Neuronal stem cell (in vitro differentiated cells): Measurements from ENCODE around the gene CFAP58.

Experiments used
- DNase-seq: peaks from one replicate; pipeline ENCODE4 v3.0.0-alpha.2; 2013; ENCODE audit warnings: low spot score
- H2AFZ ChIP-seq: one replicate; pipeline ENCODE4 v1.6.1; 2013; ENCODE audit warnings: mild to moderate bottlenecking, low read length, inconsistent platforms
- H2AK5ac ChIP-seq: 2 replicates; pipeline ENCODE4 v1.6.1; 2013; ENCODE audit warnings: low read depth, mild to moderate bottlenecking, inconsistent platforms, low read length, moderate library complexity, mixed read lengths
- H2BK120ac ChIP-seq: 2 replicates; pipeline ENCODE4 v1.6.1; 2013; ENCODE audit warnings: low read depth, mild to moderate bottlenecking, inconsistent platforms, low read length, moderate library complexity, mixed read lengths
- H2BK12ac ChIP-seq: one replicate; pipeline ENCODE4 v1.6.1; 2013; ENCODE audit warnings: low read length, inconsistent platforms
- H2BK15ac ChIP-seq: 2 replicates; pipeline ENCODE4 v1.6.1; 2013; ENCODE audit warnings: mild to moderate bottlenecking, low read length, inconsistent platforms, mixed read lengths
- H2BK5ac ChIP-seq: one replicate; pipeline ENCODE4 v1.6.1; 2013; ENCODE audit warnings: inconsistent platforms, mild to moderate bottlenecking, low read length, moderate library complexity
- H3K14ac ChIP-seq: one replicate; pipeline ENCODE4 v1.6.1; 2013; ENCODE audit warnings: low read length, inconsistent platforms
- H3K18ac ChIP-seq: 2 replicates; pipeline ENCODE4 v1.6.1; 2013; ENCODE audit warnings: low read length, inconsistent platforms
- H3K23ac ChIP-seq: 2 replicates; pipeline ENCODE4 v1.6.1; 2013; ENCODE audit warnings: low read depth, mild to moderate bottlenecking, mixed read lengths, low read length, inconsistent platforms; ENCODE audit not compliant: poor library complexity
- H3K27ac ChIP-seq: replicated peaks from 3 replicates; pipeline ENCODE4 v1.5.1; 2013; ENCODE audit warnings: low read length, inconsistent platforms
- H3K27me3 ChIP-seq, 3 experiments: 2 replicates each; pipeline ENCODE4 v1.6.1; 2013; ENCODE audit warnings: low read length in 3 of 3, mild to moderate bottlenecking in 2 of 3, inconsistent platforms in 1 of 3, low read depth in 1 of 3, mixed read lengths in 1 of 3, moderate library complexity in 1 of 3; ENCODE audit not compliant: control insufficient read depth in 3 of 3, insufficient read depth in 3 of 3
- H3K36me3 ChIP-seq, 2 donors: replicated peaks in 1 of 2; 2 replicates each; pipeline ENCODE4 v1.6.1; 2013; ENCODE audit warnings: low read length in 2 of 2; ENCODE audit not compliant: control insufficient read depth in 2 of 2, insufficient read depth in 2 of 2
- H3K4ac ChIP-seq: 2 replicates; pipeline ENCODE4 v1.6.1; 2013; ENCODE audit warnings: inconsistent platforms, mild to moderate bottlenecking, low read length, moderate library complexity
- H3K4me1 ChIP-seq, 2 donors: 1 replicate in 1 of 2; 2 replicates in 1 of 2; pipeline ENCODE4 v1.6.1; 2013; ENCODE audit warnings: low read length in 2 of 2, low read depth in 1 of 2; ENCODE audit not compliant: control insufficient read depth in 2 of 2, insufficient read depth in 1 of 2
- H3K4me2 ChIP-seq: one replicate; pipeline ENCODE4 v1.6.1; 2013; ENCODE audit warnings: mild to moderate bottlenecking, low read length, inconsistent platforms; ENCODE audit not compliant: insufficient read depth, poor library complexity, severe bottlenecking
- H3K4me3 ChIP-seq, 2 donors: 2 replicates each; pipeline ENCODE4 v1.5.1; 2013; ENCODE audit warnings: low read length in 2 of 2, mild to moderate bottlenecking in 2 of 2, inconsistent platforms in 1 of 2, moderate library complexity in 1 of 2
- H3K79me1 ChIP-seq: one replicate; pipeline ENCODE4 v1.6.1; 2013; ENCODE audit warnings: low read depth, mild to moderate bottlenecking, inconsistent platforms, low read length, moderate library complexity
- H3K9ac ChIP-seq: one replicate; pipeline ENCODE4 v1.6.1; 2013; ENCODE audit warnings: mild to moderate bottlenecking, low read depth, low read length, inconsistent platforms; ENCODE audit not compliant: poor library complexity
- H3K9me3 ChIP-seq, 2 donors: replicated peaks in 1 of 2; 2 replicates each; pipeline versions ENCODE3 to v1.6.1; 2013; ENCODE audit warnings: low read length in 2 of 2, mild to moderate bottlenecking in 2 of 2, inconsistent platforms in 1 of 2, low read depth in 1 of 2, mixed read lengths in 1 of 2, moderate library complexity in 1 of 2; ENCODE audit not compliant: control insufficient read depth in 2 of 2, insufficient read depth in 1 of 2
- H4K8ac ChIP-seq: one replicate; pipeline ENCODE4 v1.6.1; 2013; ENCODE audit warnings: low read depth, mild to moderate bottlenecking, inconsistent platforms, low read length, moderate library complexity
- H4K91ac ChIP-seq: one replicate; pipeline ENCODE4 v1.6.1; 2013; ENCODE audit warnings: low read length, low read depth, mild to moderate bottlenecking, inconsistent platforms; ENCODE audit not compliant: poor library complexity
- WGBS, 2 donors: extraction: QIAGEN DNeasy Blood & Tissue Kit; methylation state at CpG; one replicate each; pipeline ENCODE4 v1.1.7; 2013; ENCODE audit warnings: missing lambda C conversion rate in 2 of 2, mixed read lengths in 1 of 2; ENCODE audit not compliant: insufficient read length in 2 of 2, insufficient replicate concordance in 1 of 2; ENCODE audit errors: extremely low coverage in 2 of 2; 5-methylcytosine and 5-hydroxymethylcytosine counted together

The CFAP58 gene

DNA sequence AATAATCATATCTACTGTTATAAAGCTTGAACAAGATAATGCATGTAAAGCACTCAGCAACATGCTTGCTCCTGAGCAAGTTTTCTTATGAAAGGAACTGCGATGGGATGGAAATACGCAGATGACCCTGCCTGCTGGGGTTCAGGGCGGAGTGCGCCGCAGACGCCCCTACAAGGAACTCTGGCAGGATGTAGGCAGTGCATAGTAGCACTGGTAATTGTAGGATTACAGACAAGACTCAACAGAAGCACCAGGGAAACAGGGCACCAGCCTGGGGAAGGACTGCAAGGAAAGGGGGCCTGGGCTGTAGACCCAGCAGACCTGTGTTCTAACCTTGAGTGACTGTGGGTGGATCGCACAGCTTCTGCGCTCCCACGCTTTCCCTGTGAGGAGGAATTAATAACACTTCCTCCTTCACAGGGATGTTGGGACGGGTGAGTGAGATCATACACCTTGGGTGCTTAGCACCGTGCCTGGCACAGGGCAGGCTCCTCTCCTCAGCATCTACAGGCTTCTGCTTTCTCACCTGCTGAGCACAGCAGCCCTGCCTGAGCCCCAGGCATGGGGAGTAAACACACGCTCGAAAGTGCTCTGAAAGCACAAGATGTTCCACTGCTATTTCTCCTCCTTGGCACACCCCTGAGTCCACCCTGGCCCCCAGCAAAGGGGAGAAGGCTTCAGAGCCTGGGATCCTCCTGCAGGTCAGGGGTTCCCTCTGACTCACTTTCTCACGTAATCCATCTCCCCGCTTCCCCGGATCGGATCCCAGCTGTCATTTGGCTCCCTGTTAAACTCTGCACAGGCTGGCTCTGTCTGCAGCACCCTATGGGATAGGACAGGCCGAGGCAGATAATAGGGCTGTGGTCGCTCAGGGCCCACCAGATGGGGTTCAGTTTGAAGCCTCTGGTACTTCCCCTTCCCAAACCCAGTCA lies 34.6 kb upstream of the CFAP58 start:
- H3K4ac ChIP-seq, result no peak overlapping the region
- H3K27ac ChIP-seq, result no peak overlapping the region
- no peak overlapping the region for H2BK5ac ChIP-seq
- H3K27me3 ChIP-seq, result peaks cover 0 to 6% (median 0%) of the 10 kb centered on the region in 3 experiments
- H3K23ac ChIP-seq, result no peak overlapping the region
- no peak overlapping the region for H4K91ac ChIP-seq
- H3K4me2 ChIP-seq, result no peak overlapping the region
- peak overlapping the region; percentile 12 for H3K14ac ChIP-seq
- no peak overlapping the region for H4K8ac ChIP-seq
- peak overlapping the region; percentile 21 for H3K9ac ChIP-seq
- H3K36me3 ChIP-seq, result peaks cover 5 to 57% of the 10 kb centered on the region in 2 donors
- H3K79me1 ChIP-seq, result peaks cover 6% of the 10 kb centered on the region
- H3K18ac ChIP-seq, result peak overlapping the region; percentile 54
- DNase-seq, result no peak
- no CpG with 5 or more reads among the region's 19 CpGs for WGBS, 2 donors
- H2BK120ac ChIP-seq, result no peak overlapping the region
- peaks cover 0 to 2% of the 10 kb centered on the region in 2 donors for H3K9me3 ChIP-seq
- H3K4me1 ChIP-seq, result peaks cover 5 to 8% of the 10 kb centered on the region in 2 donors
- H3K4me3 ChIP-seq, result no peak overlapping the region
- no peak overlapping the region for H2AFZ ChIP-seq
- peak overlapping the region; percentile 21 for H2AK5ac ChIP-seq
- H2BK12ac ChIP-seq, result no peak overlapping the region
- H2BK15ac ChIP-seq, result no peak overlapping the region

DNA sequence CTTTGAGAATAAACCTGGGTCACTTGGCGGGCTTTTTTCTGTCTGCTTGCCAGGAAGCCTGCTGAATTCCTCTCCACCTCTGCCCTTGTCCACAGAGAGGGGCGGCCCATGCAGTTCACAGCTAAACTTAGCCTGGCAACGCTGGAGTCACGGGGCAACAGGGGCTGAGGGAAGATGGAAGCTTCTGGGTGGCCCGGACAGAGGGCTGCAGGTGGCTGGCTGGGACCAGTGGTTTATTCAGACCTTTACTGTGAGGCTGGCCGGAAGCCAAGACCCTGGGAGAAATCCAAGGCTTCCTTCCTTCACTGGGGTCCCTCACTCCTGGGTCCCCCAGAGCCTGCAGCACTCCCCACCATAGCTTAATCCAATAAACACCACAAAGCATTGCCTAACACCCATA lies 32.4 kb upstream of the CFAP58 start:
- WGBS, 2 donors, result no CpG with 5 or more reads among the region's 6 CpGs
- Histone ChIP-seq H3K79me1 (peaks cover 6% of the 10 kb centered on the region), H3K9ac (no peak overlapping the region), H3K4me1 (peaks cover 5 to 10% of the 10 kb centered on the region in 2 donors), H3K4me3 (no peak overlapping the region), H3K23ac (no peak overlapping the region), H3K9me3 (peaks cover 0 to 2% of the 10 kb centered on the region in 2 donors), H2AFZ (no peak overlapping the region), H4K91ac (no peak overlapping the region), H2BK12ac (no peak overlapping the region), H4K8ac (no peak overlapping the region), H3K4me2 (no peak overlapping the region), H2BK5ac (no peak overlapping the region), H2BK120ac (no peak overlapping the region), H2BK15ac (no peak overlapping the region), H3K4ac (no peak overlapping the region), H3K14ac (no peak overlapping the region), H3K18ac (no peak overlapping the region), H3K27ac (no peak overlapping the region), H2AK5ac (no peak overlapping the region), H3K27me3 (peaks cover 0 to 13% (median 0%) of the 10 kb centered on the region in 3 experiments), H3K36me3 (peaks cover 0 to 50% of the 10 kb centered on the region in 2 donors)
- DNase-seq, result no peak

DNA sequence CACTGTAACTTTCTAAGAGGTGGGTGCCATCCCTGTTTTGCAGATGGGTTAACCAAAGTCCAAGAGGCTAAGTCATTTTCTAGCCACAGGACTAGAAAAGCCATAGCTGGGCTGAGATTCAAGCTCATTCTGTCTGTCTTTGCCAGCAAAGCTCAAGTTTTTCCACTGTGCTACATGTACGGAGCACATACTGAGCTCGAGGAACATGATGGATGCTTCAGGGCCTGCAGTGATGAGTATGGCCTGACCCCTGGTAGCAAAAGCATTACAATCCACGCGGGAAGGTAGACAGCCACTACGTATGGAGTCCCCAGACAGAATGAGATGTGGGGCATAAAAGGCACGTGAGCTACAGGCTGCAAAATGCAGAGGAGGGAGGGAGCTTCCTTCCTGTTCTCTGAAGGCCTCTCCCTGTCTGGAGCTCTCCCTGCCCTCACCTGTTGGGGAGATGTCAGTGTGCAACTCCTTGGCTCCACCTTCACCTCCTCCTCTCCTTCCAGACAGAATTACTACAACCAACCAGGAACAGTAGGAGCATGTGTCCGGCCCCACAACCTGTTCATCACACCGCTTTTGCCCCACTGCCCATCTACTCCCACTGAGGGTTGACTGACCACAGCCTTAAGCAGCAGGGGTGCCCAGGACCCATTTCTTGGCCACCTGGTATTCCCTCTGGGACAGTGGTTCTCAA lies 31.8 kb upstream of the CFAP58 start:
- Histone ChIP-seq H3K36me3 (peaks cover 0 to 44% of the 10 kb centered on the region in 2 donors), H3K4me1 (peaks cover 7 to 15% of the 10 kb centered on the region in 2 donors), H2BK120ac (no peak overlapping the region), H2BK5ac (no peak overlapping the region), H3K18ac (no peak overlapping the region), H2AFZ (no peak overlapping the region), H4K8ac (no peak overlapping the region), H3K23ac (no peak overlapping the region), H3K79me1 (peaks cover 6% of the 10 kb centered on the region), H3K9me3 (peaks cover 0 to 2% of the 10 kb centered on the region in 2 donors), H3K27me3 (peaks cover 0 to 18% (median 0%) of the 10 kb centered on the region in 3 experiments), H3K9ac (no peak overlapping the region), H3K14ac (no peak overlapping the region), H2AK5ac (no peak overlapping the region), H4K91ac (no peak overlapping the region), H2BK12ac (no peak overlapping the region), H2BK15ac (no peak overlapping the region), H3K4ac (no peak overlapping the region), H3K27ac (no peak overlapping the region), H3K4me2 (no peak overlapping the region), H3K4me3 (no peak overlapping the region)
- WGBS, 2 donors, result no CpG with 5 or more reads among the region's 8 CpGs
- no peak for DNase-seq

DNA sequence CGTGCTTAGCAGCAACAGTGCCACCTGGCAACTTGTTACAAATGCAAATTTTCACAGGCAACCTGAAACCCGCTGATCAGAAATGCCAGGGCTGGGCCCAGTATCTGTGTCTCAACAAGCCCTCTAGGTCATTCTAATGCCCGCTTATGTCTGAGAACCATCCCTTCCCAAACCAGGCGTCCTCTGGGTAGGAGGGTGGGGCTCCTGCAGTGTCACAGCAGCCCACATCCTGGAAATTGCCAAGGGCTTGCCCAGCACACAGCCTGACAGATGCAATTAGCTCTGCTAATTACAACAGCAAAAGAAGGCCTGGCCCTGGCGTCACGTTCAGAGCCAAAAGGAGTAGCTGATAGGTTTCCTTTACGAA lies 31.2 kb upstream of the CFAP58 start:
- H4K8ac ChIP-seq, result no peak overlapping the region

More for the DNA sequence above, 31.2 kb upstream of the CFAP58 start:
- no peak overlapping the region for H2AK5ac ChIP-seq
- peaks cover 0 to 43% of the 10 kb centered on the region in 2 donors for H3K36me3 ChIP-seq
- no peak overlapping the region for H4K91ac ChIP-seq
- no peak overlapping the region for H2AFZ ChIP-seq
- H2BK120ac ChIP-seq, result no peak overlapping the region
- peaks cover 10 to 20% of the 10 kb centered on the region in 2 donors for H3K4me1 ChIP-seq
- H2BK15ac ChIP-seq, result no peak overlapping the region
- H3K14ac ChIP-seq, result no peak overlapping the region
- no CpG with 5 or more reads among the region's 7 CpGs for WGBS, 2 donors
- no peak overlapping the region for H3K23ac ChIP-seq
- H3K79me1 ChIP-seq, result peaks cover 7% of the 10 kb centered on the region
- no peak overlapping the region for H3K4me3 ChIP-seq
- H2BK12ac ChIP-seq, result no peak overlapping the region
- H3K18ac ChIP-seq, result no peak overlapping the region
- peaks cover 0 to 23% (median 0%) of the 10 kb centered on the region in 3 experiments for H3K27me3 ChIP-seq
- DNase-seq, result no peak
- H3K9ac ChIP-seq, result no peak overlapping the region
- H3K9me3 ChIP-seq, result peaks cover 0 to 2% of the 10 kb centered on the region in 2 donors
- H3K27ac ChIP-seq, result no peak overlapping the region
- H2BK5ac ChIP-seq, result no peak overlapping the region
- H3K4ac ChIP-seq, result no peak overlapping the region
- H3K4me2 ChIP-seq, result no peak overlapping the region
